ENCODE data around the gene SH3PXD2B.

- TF ChIP-seq CTCF (IDR thresholded peaks at IDR 0.05) (no peak), ZFX (IDR thresholded peaks at IDR 0.05; ENCODE audit: borderline replicate concordance) (no peak)
These were observed 138.5 kb downstream of the SH3PXD2B start for GRCh38 chr5:172315587-172316493.

Measured in 22Rv1 (cell line).